ENCODE data around the gene PSMD14. TPM values are rescaled to one million over a fixed set of nuclear protein-coding genes. Genes with fewer than 3 reads are reported as not detected.
"Not testable (repeated sequence)": the region's sequence is repeated elsewhere in the genome, so short reads cannot be mapped to it uniquely, and the experiment has no call there.

Gene PSMD14
- total and polyA plus RNA-seq, 2 donors (not counting 1 experiment from before 2014, with no cell fraction given), result 7.4 to 27.0 TPM

- H3K4me1 ChIP-seq (ENCODE audit: control insufficient read depth in 2 of 2, insufficient read depth in 2 of 2, low read length in 2 of 2); H3K36me3 ChIP-seq (replicated peaks in 1 of 2; ENCODE audit: control extremely low read depth in 1 of 2, control insufficient read depth in 1 of 2, extremely low read depth in 1 of 2, insufficient read depth in 2 of 2, low read length in 1 of 2); ATAC-seq (ENCODE audit: low read depth); H3K9ac ChIP-seq (ENCODE audit: low read length); H4K20me1 ChIP-seq (ENCODE audit: control insufficient read depth, insufficient read depth, low read length, poor library complexity, severe bottlenecking); H2AFZ ChIP-seq (ENCODE audit: insufficient read depth, low read depth, low read length, poor library complexity, severe bottlenecking); H3K9me3 Mint-ChIP-seq (ENCODE audit: insufficient read depth); POLR2A ChIA-PET; H3K27ac ChIP-seq (ENCODE audit: low read length in 2 of 2); H3K4me3 ChIP-seq (ENCODE audit: control extremely low read depth in 1 of 5, extremely low read depth in 1 of 5, insufficient read depth in 1 of 5, low read depth in 2 of 5, low read length in 4 of 5); H3K79me2 ChIP-seq (ENCODE audit: control insufficient read depth, insufficient read depth, low read length); DNase-seq; H3K27ac Mint-ChIP-seq; H3K4me3 Mint-ChIP-seq; H3K4me1 Mint-ChIP-seq; intact Hi-C loops (cut with micrococcal nuclease); H3K27me3 ChIP-seq (replicated peaks in 1 of 4; ENCODE audit: control extremely low read depth in 1 of 4, control insufficient read depth in 3 of 4, insufficient read depth in 4 of 4, low read length in 3 of 4); H3K4me2 ChIP-seq (replicated peaks; ENCODE audit: low read depth, low read length, poor library complexity, severe bottlenecking): not testable (repeated sequence)
- WGBS (ENCODE audit: insufficient coverage), result 89% methylated on average over 11 of the region's 11 CpGs
- CTCF ChIA-PET, result interaction anchor here (0.8 to 1.5 kb wide), 2 partner anchors 9 to 10 kb away, joined by 3 to 5 read pairs; no protein-coding TSS in a partner anchor
- peaks cover 0 to 13% (median 0%) of the 10 kb centered on the region in 3 donors for H3K9me3 ChIP-seq (ENCODE audit: control extremely low read depth in 1 of 3, control insufficient read depth in 2 of 3, insufficient read depth in 1 of 3, low read length in 2 of 3)
- peaks cover 20% of the 10 kb centered on the region for H3K27me3 Mint-ChIP-seq
Measured at GRCh38 chr2:161281615-161282310, 26.5 kb upstream of the PSMD14 start.

- H4K20me1 ChIP-seq (ENCODE audit: control insufficient read depth, insufficient read depth, low read length, poor library complexity, severe bottlenecking); H3K4me3 Mint-ChIP-seq; H3K27ac ChIP-seq (ENCODE audit: low read length in 2 of 2); H3K4me3 ChIP-seq (ENCODE audit: control extremely low read depth in 1 of 5, extremely low read depth in 1 of 5, insufficient read depth in 1 of 5, low read depth in 2 of 5, low read length in 4 of 5); H3K4me1 Mint-ChIP-seq; H3K4me2 ChIP-seq (replicated peaks; ENCODE audit: low read depth, low read length, poor library complexity, severe bottlenecking); H3K4me1 ChIP-seq (ENCODE audit: control insufficient read depth in 2 of 2, insufficient read depth in 2 of 2, low read length in 2 of 2); H3K79me2 ChIP-seq (ENCODE audit: control insufficient read depth, insufficient read depth, low read length); intact Hi-C loops (cut with micrococcal nuclease); H3K9me3 Mint-ChIP-seq (ENCODE audit: insufficient read depth); H3K9ac ChIP-seq (ENCODE audit: low read length); ATAC-seq (ENCODE audit: low read depth); H3K27ac Mint-ChIP-seq; H2AFZ ChIP-seq (ENCODE audit: insufficient read depth, low read depth, low read length, poor library complexity, severe bottlenecking); H3K27me3 ChIP-seq (replicated peaks in 1 of 4; ENCODE audit: control extremely low read depth in 1 of 4, control insufficient read depth in 3 of 4, insufficient read depth in 4 of 4, low read length in 3 of 4); DNase-seq; POLR2A ChIA-PET; H3K36me3 ChIP-seq (replicated peaks in 1 of 2; ENCODE audit: control extremely low read depth in 1 of 2, control insufficient read depth in 1 of 2, extremely low read depth in 1 of 2, insufficient read depth in 2 of 2, low read length in 1 of 2): not testable (repeated sequence)
- H3K27me3 Mint-ChIP-seq, result peaks cover 20% of the 10 kb centered on the region
- CTCF ChIA-PET, result interaction anchor here (0.8 to 1.5 kb wide), 2 partner anchors 9 to 11 kb away, joined by 3 to 5 read pairs; no protein-coding TSS in a partner anchor
- WGBS (ENCODE audit: insufficient coverage), result 95% methylated on average over 9 of the region's 9 CpGs
- H3K9me3 ChIP-seq (ENCODE audit: control extremely low read depth in 1 of 3, control insufficient read depth in 2 of 3, insufficient read depth in 1 of 3, low read length in 2 of 3), result peaks cover 0 to 13% (median 0%) of the 10 kb centered on the region in 3 donors
Measured at GRCh38 chr2:161282311-161282644, 25.9 kb upstream of the PSMD14 start.

Measured in B cell (primary cell).